IPS-NIHi7 (cell line): ENCODE measurements around the gene TTF1.

Experiments used
- DNase-seq: peaks from one replicate; pipeline ENCODE4 v3.0.0; 2012; ENCODE audit warnings: mixed read lengths; ENCODE audit errors: extremely low spot score

The TTF1 gene, protein sequence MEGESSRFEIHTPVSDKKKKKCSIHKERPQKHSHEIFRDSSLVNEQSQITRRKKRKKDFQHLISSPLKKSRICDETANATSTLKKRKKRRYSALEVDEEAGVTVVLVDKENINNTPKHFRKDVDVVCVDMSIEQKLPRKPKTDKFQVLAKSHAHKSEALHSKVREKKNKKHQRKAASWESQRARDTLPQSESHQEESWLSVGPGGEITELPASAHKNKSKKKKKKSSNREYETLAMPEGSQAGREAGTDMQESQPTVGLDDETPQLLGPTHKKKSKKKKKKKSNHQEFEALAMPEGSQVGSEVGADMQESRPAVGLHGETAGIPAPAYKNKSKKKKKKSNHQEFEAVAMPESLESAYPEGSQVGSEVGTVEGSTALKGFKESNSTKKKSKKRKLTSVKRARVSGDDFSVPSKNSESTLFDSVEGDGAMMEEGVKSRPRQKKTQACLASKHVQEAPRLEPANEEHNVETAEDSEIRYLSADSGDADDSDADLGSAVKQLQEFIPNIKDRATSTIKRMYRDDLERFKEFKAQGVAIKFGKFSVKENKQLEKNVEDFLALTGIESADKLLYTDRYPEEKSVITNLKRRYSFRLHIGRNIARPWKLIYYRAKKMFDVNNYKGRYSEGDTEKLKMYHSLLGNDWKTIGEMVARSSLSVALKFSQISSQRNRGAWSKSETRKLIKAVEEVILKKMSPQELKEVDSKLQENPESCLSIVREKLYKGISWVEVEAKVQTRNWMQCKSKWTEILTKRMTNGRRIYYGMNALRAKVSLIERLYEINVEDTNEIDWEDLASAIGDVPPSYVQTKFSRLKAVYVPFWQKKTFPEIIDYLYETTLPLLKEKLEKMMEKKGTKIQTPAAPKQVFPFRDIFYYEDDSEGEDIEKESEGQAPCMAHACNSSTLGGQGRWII

DNA sequence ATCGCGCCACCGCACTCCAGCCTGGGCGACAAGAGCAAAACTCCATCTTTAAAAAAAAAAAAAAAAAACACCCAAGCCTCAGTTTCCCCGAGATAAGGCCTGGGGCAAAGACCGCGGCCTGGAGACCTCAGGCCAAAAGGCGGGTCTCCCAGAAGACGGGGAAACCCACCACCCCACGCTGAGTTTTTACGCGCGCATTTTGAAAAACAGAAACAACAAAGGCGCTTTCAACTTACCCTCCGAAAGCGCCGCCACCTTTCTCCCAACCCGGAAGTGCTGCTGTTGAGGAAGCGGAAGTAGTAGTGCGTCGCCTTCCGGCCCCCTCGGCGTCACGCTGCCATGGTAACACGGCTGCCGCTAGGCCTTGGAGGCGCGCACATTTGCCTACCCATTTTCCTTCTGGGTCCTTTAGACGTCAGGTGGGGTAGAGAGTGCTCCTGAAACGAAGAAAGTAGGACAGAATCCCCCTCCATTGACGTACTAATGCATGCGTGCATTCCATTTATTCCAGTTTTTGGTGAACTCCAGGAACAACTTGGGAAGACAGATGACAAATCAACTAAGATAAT lies at the start of gene TTF1:
Gene TTF1 (minus strand): TSS at position 287 of the 569 bp plus-strand sequence. CDS start 4,019 bp downstream, outside the sequence.
- DNase-seq: peak; percentile 95

- DNase-seq: no peak
Observed at GRCh38 chr9:132456241-132456640, 49.6 kb upstream of the TTF1 start.

DNA sequence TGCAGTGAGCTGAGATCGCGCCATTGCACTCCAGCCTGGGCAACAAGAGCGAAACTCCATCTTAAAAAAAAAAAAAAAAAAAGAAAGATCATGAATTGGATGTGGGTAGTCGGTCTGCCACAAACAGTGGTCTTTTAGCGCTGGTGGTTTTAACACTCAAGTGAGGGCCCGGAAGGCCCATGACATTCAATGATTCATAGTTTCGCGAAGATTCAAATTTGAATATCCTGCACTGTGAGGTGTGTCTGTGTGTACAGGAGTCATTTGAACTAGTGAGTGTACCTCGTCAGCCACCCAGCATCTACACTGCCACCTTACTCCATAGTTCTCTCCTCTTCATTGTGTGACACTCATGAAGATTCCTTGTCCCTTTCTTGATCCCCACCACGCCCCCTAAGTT lies 44.6 kb upstream of the TTF1 start:
- DNase-seq: no peak

- no peak for DNase-seq
Observed at GRCh38 chr9:132447902-132448301, 41.3 kb upstream of the TTF1 start.

DNA sequence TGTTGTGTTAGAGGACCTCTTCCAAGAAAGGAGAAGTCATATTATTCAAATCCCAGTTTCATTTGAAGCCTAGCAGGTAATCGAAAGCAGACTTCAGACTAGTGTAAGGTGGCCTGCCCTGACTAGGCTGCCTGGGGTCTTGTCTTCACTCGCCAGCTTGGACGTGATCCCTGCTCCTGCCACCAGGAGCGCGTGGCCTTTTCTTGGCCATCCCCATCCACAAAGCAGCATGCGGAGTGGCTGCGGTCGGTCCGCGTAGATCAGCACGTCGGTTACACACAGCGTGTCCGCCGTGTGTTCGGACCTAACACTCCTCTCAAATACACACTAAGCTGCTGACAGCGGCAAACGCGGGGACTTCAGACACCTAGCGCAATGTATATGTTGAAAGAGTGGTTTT lies 40.7 kb upstream of the TTF1 start:
- peak; percentile 79 for DNase-seq

GRCh38 chr9:132446887-132447286 lies 40.2 kb upstream of the TTF1 start:
- no peak for DNase-seq

GRCh38 chr9:132443951-132444607 lies 37.4 kb upstream of the TTF1 start:
- DNase-seq: no peak

DNA sequence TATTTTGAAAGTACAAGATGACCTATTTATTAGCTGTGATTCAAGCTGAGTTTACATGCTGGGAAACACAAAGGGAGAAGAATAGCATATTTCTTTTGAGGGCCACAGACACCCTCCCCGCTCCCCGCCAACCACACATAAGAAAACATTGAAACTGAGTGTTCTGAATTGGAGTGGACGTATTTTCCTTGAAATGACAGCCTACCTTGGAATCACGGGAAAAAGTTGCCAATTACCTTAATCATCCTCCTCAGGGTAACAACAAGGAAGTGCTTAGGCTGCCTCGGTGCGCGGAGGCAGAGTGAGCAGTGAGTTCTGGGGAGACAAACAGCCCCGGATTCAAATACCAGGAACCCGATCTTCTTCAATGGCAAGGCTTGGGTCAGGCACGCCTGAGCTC lies 34.8 kb upstream of the TTF1 start:
- no peak for DNase-seq

DNA sequence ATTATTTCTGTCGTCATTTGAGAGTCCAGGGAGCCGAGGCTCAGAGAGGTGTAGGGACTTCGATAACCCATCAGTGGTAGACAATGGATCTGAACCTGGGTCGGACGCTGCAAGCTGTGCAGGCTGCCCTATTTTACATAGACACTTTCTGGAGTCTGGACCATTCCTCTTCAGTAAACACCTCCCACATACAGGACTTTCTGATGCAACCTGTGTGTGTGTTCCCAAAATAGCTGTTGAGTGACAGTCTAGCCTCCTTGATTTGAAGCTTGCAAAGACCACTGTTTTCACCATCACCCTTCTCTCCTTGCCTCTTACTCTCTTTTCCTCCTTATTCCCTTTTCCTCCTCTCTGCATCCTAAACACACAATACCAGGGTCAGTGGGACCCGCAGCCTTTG lies 34.1 kb upstream of the TTF1 start:
- DNase-seq: no peak

DNA sequence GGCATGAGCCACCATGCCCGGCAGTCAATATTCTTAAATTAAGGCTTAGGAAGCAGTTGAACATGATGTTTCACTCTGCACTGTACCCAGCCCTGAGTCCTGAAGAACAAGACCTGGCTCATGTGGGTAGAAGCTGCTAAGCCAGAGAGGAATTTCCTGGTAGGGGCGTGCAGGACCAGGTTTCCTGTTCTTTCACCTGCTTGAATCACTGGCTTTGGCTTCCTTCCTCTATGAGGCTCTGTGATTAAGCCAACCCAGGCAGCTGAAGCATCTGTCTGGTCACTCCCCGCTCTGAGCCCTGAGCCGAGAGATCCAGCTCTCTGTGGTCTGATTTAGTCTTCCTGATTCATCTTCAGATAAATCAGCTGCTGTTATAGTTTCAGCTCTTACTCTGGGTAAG lies 32.5 kb upstream of the TTF1 start:
- no peak for DNase-seq

- no peak for DNase-seq
Observed at GRCh38 chr9:132434881-132435280, 28.2 kb upstream of the TTF1 start.

DNA sequence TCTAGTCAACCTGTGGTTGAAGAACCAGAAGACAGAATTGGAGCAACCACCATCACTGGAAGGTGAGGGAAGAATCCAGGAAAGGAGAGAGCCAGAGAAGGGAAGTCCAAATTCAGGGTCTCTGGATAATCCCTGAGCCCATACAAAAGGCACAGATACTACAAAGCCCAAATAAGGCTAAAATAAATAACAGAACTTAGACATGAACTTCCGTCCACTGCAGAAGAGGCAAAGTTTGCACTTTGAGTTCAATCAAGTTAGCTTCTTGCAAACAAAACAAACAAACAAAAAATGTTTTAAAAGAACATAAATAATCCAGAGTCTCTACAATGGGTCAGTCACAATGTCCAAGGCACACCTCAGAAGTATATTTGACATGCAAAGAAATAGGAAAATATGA lies 24.4 kb upstream of the TTF1 start:
- DNase-seq: no peak

DNA sequence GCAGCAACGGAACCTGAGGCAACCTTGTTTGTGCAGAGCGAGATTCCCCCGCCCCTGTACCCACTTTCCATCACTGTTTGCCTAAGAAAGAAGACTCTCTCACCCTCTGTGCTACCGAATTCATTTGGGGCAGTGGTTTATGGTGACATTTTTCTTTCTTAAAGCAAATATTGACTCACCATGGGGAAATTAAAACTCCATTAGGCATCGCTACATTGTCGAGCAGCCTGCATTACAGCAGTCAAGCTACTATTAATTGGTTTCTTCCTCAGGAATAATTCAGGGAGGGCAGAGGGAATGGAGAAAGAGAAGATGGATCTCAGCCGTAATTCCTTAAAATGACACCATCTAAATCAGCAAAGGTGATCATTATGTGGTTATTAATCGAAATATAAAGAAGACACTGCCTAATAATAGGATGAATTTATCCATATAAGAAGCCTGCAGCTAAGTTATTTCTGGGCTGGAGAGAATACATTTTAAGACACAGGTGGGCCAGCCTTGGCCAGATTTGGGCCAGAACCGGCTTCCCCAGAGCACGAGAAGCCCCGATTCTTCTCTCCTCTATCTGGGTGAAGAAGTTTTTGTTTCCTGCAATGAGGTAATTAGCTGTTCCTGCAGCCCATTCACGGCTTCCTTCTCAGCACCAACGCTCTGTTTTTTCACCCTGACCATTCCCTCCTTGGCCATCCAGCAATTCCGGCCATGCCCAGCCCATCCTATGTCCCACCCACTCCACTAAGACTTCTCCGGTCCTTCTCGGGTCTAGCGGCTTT lies 20.2 kb upstream of the TTF1 start:
- no peak for DNase-seq

- no peak for DNase-seq
Observed at GRCh38 chr9:132425675-132426062, 19.0 kb upstream of the TTF1 start.

- peak; percentile 40 for DNase-seq
Observed at GRCh38 chr9:132424857-132425674, 18.4 kb upstream of the TTF1 start.

DNA sequence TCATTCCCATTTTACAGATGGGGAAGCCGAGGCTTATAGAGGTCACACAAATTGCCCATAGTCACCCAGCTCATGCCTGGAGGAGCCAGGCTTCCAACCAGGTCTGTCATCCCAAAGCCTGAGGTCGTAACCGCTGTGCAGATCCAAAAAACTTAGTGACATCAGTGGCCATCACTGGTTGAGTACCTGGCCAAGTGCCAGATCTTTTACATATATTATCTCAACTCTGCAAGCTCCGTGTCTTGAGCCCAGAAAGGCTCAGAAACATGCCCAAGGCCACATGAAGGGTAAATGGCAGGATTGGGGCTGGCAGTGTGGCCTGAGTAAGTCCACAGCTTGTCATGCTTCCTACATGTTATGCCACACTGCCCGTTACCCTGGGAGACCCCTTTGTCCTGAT lies 16.9 kb upstream of the TTF1 start:
- no peak for DNase-seq

DNA sequence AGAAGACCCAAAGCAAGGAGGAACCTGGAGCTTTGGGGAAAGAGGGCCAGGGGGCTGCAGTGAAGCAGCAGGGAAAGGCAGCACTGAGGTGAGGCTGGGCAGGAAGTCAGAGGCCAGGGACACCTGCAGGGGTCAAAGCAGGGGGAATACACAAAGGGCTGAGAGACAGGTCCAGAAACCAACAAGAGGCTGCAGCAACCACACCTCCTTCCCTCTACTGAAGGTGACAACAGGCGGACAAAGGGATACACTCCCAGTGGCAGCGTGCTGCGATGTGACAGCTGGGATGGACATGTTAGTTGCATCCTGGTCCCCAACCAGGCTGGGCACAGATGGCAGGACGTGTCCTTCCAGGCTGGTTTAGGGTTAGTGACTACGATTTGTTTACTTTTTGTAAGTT lies 15.9 kb upstream of the TTF1 start:
- DNase-seq: no peak

- DNase-seq: no peak
Observed at GRCh38 chr9:132418726-132419363, 12.2 kb upstream of the TTF1 start.

DNA sequence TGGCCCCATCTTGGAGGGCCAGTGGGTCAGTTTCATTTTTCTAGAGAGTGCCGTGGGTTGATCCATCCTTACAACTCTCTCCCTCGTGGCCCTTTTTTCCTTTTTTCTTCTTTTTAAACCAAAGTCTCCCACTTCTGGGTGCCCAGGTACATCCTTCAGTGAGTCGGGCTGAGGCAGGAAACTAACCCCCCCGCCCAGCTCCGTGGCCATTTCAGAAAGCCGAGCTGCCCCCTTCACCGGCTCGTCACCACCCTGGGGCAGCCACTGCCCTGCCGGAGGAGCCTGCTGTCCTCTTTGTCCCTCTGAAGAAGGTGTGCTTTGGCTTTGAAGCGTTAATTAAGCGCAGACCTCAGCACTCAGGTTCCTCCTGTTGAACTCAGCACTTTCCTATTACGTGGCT lies 8.5 kb upstream of the TTF1 start:
- DNase-seq: no peak

- no peak for DNase-seq
Observed at GRCh38 chr9:132414731-132415130, 8.1 kb upstream of the TTF1 start.
